Measurements from ENCODE around the gene ZNF480.

DNA sequence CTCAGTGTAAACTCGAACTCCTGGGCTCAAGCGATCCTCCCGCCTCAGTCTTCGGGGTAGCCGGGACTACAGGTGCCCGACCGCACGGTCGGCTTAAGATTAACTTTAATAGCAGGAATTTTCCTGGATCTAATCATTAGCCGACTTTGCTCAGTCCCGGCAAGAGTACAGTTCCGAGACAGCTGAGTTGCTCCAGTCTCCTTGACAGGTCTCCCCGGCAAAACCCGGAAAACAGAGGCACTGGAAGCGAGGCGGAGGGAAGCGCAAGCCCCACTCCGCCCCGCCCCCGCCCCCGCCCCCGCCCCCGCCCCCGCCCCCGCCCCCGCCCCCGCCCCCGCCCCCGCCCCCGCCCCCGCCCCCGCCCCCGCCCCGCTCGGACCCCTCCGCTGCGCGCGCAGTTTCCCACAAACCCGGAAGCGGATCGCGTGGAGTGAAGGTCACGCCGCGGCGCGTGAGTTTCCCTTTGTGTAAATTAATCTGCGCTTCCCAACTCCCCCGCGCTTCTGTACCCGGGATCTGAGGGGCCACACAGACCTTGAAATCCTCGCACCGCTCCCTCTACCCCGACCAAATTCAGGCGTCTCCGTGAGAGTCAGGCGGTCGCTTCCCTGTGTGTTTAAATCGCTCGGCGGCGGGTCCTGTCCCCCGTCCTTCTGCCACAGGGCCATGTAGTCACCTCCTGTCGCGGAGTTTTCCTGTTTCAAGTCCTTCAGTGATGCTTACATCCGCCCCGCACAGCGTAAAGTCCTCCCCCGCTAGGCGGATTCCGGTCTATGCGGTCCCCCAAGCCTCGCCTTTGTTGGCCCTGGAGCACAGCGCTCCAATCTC is at the start of gene ZNF480:
- TF ChIP-seq CTCF (IDR thresholded peaks at IDR 0.05) (peak in 2 of 7 experiments; percentile 24 to 25), POLR2A (IDR thresholded peaks at IDR 0.05) (peak; percentile 21 to 74 (median 72))

Data from body of pancreas (tissue), 4 donors.